Fibroblast of lung (primary cell): Measurements from ENCODE around the gene LSM2. TPM values are rescaled to one million over a fixed set of nuclear protein-coding genes. Genes with fewer than 3 reads are reported as not detected.

Source experiments
- DNase-seq, 2 donors: peaks; one replicate each; pipeline versions ENCODE4 v3.0.0 to v3.0.0-alpha.2; 2010; ENCODE audit warnings: low read depth in 2 of 2
- H2AFZ ChIP-seq: 2 replicates; pipeline ENCODE4 v1.5.1; 2012; ENCODE audit warnings: low read length, control low read depth, inconsistent platforms
- H3K27ac ChIP-seq: 2 replicates; pipeline ENCODE4 v1.5.1; 2011; ENCODE audit warnings: low read length, control low read depth; ENCODE audit not compliant: insufficient read depth
- H3K27me3 ChIP-seq: 2 replicates; pipeline ENCODE4 v1.5.1; 2011; ENCODE audit warnings: mild to moderate bottlenecking, low read length; ENCODE audit not compliant: control insufficient read depth, insufficient read depth
- H3K36me3 ChIP-seq: 2 replicates; pipeline ENCODE4 v1.5.1; 2011; ENCODE audit warnings: low read length; ENCODE audit not compliant: control insufficient read depth, insufficient read depth
- H3K4me1 ChIP-seq: 2 replicates; pipeline ENCODE4 v1.5.1; 2011; ENCODE audit warnings: low read length; ENCODE audit not compliant: control insufficient read depth, insufficient read depth; ENCODE audit errors: extremely low read depth
- H3K4me2 ChIP-seq: 2 replicates; pipeline ENCODE4 v1.5.1; 2011; ENCODE audit warnings: low read length, control low read depth; ENCODE audit not compliant: insufficient read depth; ENCODE audit errors: extremely low read depth
- H3K4me3 ChIP-seq, 4 experiments: fragments of 200-600 bp in 1 of 4; sonication (generic) in 1 of 4; replicated peaks in 1 of 4; 2 replicates each; pipeline ENCODE4 v1.5.1; 2011 to 2016; ENCODE audit warnings: low read length in 4 of 4, low read depth in 3 of 4, mild to moderate bottlenecking in 3 of 4, control low read depth in 2 of 4, inconsistent platforms in 1 of 4, mixed read lengths in 1 of 4; ENCODE audit not compliant: insufficient read depth in 1 of 4; ENCODE audit errors: control extremely low read depth in 1 of 4
- H3K79me2 ChIP-seq: 2 replicates; pipeline ENCODE4 v1.5.1; 2012; ENCODE audit warnings: mild to moderate bottlenecking, low read length, inconsistent platforms; ENCODE audit not compliant: control insufficient read depth, insufficient read depth
- H3K9ac ChIP-seq: 2 replicates; pipeline ENCODE4 v1.5.1; 2011; ENCODE audit warnings: mild to moderate bottlenecking, low read length, control low read depth; ENCODE audit not compliant: insufficient read depth
- H3K9me3 ChIP-seq: 2 replicates; pipeline ENCODE4 v1.5.1; 2012; ENCODE audit warnings: low read depth, low read length; ENCODE audit not compliant: control insufficient read depth, insufficient read depth
- H4K20me1 ChIP-seq: 2 replicates; pipeline ENCODE4 v1.5.1; 2011; ENCODE audit warnings: low read length; ENCODE audit not compliant: control insufficient read depth, insufficient read depth; ENCODE audit errors: extremely low read depth
- CTCF ChIP-seq, 2 donors: IDR thresholded peaks in 1 of 2; conservative IDR thresholded peaks in 1 of 2; 1 replicate in 1 of 2; 2 replicates in 1 of 2; pipeline ENCODE4 v1.5.1; 2011 to 2012; ENCODE audit warnings: low read length in 2 of 2, control low read depth in 1 of 2, inconsistent platforms in 1 of 2, low read depth in 1 of 2, mild to moderate bottlenecking in 1 of 2
- EZH2 ChIP-seq: IDR thresholded peaks from 2 replicates; pipeline ENCODE4 v1.5.1; 2012; ENCODE audit warnings: low read length, control low read depth, mild to moderate bottlenecking; ENCODE audit errors: missing control alignments
- polyA plus RNA-seq, 2 donors: library from polyadenylated mRNA; depleted of rRNA in 1 of 2; stranded (reverse) in 1 of 2; unstranded in 1 of 2; fragments of >200 nt; gene quantifications; 2 replicates each; pipeline ENCODE4 v1.2.1, GENCODE V29; 2011 to 2012; ENCODE audit warnings: missing spikeins in 1 of 2
- total RNA-seq: library from RNA; depleted of rRNA; stranded (reverse); fragments of >200 nt; gene quantifications from 2 replicates; pipeline ENCODE4 v1.2.1, GENCODE V29; 2014

The LSM2 gene
- total and polyA plus RNA-seq, 2 donors (not counting 1 experiment from before 2014, with no cell fraction given), result 24.3 to 34.7 TPM

- no peaks in the 10 kb centered on the region for H3K79me2 ChIP-seq
- H3K36me3 ChIP-seq, result no peaks in the 10 kb centered on the region
- H3K9ac ChIP-seq, result no peak overlapping the region
- H2AFZ ChIP-seq, result no peak overlapping the region
- H3K4me2 ChIP-seq, result no peak overlapping the region
- no peak for DNase-seq
- H3K4me3 ChIP-seq, result no peak overlapping the region
- no peak for TF ChIP-seq CTCF (conservative IDR thresholded peaks at IDR 0.05 in 1 of 2, IDR thresholded peaks at IDR 0.05 in 1 of 2; ENCODE audit: low read depth in 1 of 2, low read length in 2 of 2)
- no peak for TF ChIP-seq EZH2
- no peaks in the 10 kb centered on the region for H4K20me1 ChIP-seq
- no peak overlapping the region for H3K27ac ChIP-seq
- H3K27me3 ChIP-seq, result no peaks in the 10 kb centered on the region
- H3K9me3 ChIP-seq, result no peaks in the 10 kb centered on the region
- no peaks in the 10 kb centered on the region for H3K4me1 ChIP-seq
These were observed 44.2 kb upstream of the LSM2 start for GRCh38 chr6:31850765-31851484.

- Histone ChIP-seq H3K9me3 (no peaks in the 10 kb centered on the region), H3K4me2 (no peak overlapping the region), H2AFZ (no peak overlapping the region), H3K79me2 (no peaks in the 10 kb centered on the region), H3K27me3 (no peaks in the 10 kb centered on the region), H3K4me3 (no peak overlapping the region), H3K36me3 (no peaks in the 10 kb centered on the region), H3K27ac (no peak overlapping the region), H3K9ac (no peak overlapping the region), H4K20me1 (no peaks in the 10 kb centered on the region), H3K4me1 (no peaks in the 10 kb centered on the region)
- no peak for DNase-seq
- no peak for TF ChIP-seq CTCF (conservative IDR thresholded peaks at IDR 0.05 in 1 of 2, IDR thresholded peaks at IDR 0.05 in 1 of 2; ENCODE audit: low read depth in 1 of 2, low read length in 2 of 2)
- TF ChIP-seq EZH2, result no peak
These were observed 40.7 kb upstream of the LSM2 start for GRCh38 chr6:31847276-31847978.

GRCh38 chr6:31844507-31844906, 37.7 kb upstream of the LSM2 start:
- no peaks in the 10 kb centered on the region for H3K79me2 ChIP-seq
- no peak overlapping the region for H3K9ac ChIP-seq
- DNase-seq, result no peak
- no peak overlapping the region for H3K27ac ChIP-seq
- no peak overlapping the region for H2AFZ ChIP-seq
- no peaks in the 10 kb centered on the region for H3K9me3 ChIP-seq
- no peaks in the 10 kb centered on the region for H3K4me1 ChIP-seq
- no peaks in the 10 kb centered on the region for H4K20me1 ChIP-seq
- H3K4me2 ChIP-seq, result no peak overlapping the region
- peaks cover 2% of the 10 kb centered on the region for H3K36me3 ChIP-seq
- H3K27me3 ChIP-seq, result no peaks in the 10 kb centered on the region
- TF ChIP-seq EZH2 (no peak), CTCF (conservative IDR thresholded peaks at IDR 0.05 in 1 of 2, IDR thresholded peaks at IDR 0.05 in 1 of 2; ENCODE audit: low read depth in 1 of 2, low read length in 2 of 2) (no peak)
- H3K4me3 ChIP-seq, result no peak overlapping the region
